Stimulated activated CD8-positive, alpha-beta memory T cell treated with anti-CD3 and anti-CD28 coated beads, Interleukin-12 subunit alpha, Interleukin-12 subunit beta, amount 100 ng/mL, for 4 hours (primary cell): ENCODE data around the gene C10orf67.
"Not testable (repeated sequence)": the region's sequence is repeated elsewhere in the genome, so short reads cannot be mapped to it uniquely, and the experiment has no call there.

ENCODE experiments used
- DNase-seq: peaks from one replicate; pipeline ENCODE4 v3.0.0-alpha.2; 2020; ENCODE audit warnings: low read depth

Gene C10orf67

DNA sequence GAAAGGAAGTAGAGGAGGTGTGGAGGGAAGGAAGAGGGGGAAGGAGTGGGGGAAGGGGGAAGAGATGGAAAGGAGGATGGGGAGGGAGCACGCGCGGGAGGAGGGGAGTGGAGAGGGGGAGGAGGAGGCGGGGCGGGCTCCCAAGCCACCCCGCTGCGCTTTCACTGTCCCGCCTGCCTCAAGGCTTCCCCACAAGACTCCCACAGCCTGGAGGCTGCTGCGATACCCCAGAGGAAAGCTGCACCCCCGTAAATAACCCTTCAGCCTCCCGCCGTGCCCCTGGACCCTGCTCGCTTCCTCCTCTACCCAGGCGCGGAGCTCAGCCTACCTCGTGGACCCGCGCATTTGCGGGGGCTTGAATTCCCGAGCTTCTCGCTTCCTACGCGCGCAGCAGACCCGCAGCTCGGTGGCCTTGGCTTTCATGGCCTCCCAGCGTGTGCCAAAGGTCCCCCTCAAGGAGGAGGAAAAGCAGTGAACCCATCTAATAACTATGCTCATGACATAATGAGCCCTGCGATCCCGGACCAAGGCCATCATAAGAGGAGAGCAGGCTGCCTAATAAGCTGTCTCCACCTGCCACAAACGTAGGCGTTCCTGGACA, at the start of gene C10orf67:
C10orf67 (minus strand) TSS at position 557 of the 601 bp plus-strand sequence; CDS start at position 534, 23 bp downstream.
- DNase-seq = no peak

DNA sequence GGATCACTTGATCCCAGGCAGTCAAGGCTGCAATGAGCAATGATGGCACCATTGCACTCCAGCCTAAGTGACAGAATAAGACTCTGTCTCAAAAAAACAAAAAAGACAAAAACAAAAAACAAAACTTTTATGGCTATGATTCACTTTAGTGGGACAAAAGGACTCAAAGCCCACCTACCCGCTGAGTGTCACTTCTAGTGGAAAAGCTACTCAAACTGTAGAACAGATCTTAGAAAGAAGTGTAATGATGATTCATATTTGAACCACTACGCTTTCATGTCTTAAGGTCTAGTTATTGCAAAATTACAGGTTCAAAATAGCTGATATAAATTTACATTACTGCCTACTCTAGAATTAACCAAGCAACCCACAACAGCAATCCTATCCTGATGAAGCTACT, 47.2 kb upstream of the C10orf67 start:
- DNase-seq = no peak

DNA sequence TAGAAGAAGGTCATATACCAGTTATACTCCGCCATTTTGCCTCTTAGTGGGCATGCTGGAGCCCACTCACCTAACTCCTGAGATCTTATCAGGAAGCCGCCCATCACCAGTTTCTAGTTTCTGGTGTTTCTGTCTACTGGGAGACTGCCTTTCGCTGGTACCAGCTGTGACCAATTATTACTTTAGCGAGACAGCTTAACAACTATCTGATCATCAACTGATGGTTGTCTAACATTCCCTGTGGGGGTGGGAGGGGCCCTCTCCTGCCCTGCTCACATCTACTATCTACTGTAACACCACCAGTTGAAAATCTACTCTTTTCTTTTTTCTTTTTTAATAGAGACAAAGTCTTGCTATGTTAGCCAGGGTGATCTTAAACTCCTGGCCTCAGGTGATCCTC, 46.2 kb upstream of the C10orf67 start:
- no peak for DNase-seq

DNA sequence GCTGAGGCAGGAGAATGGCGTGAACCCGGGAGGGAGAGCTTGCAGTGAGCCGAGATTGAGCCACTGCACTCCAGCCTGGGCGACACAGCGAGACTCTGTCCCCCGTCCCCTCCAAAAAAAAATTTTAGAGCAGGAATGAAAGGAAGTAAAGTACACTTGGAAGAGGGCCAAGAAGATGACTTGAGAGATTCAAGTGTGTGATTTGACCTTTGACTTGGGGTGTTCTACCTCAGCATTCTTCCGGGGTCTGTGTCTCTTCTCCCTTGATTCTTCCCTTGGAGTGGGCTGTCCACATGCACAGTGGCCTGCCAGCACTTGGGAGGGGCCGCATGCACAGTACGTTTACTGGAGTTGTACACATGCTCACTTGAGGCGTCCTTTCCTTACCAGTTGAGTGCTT, 45.8 kb upstream of the C10orf67 start:
- not testable (repeated sequence) for DNase-seq

DNA sequence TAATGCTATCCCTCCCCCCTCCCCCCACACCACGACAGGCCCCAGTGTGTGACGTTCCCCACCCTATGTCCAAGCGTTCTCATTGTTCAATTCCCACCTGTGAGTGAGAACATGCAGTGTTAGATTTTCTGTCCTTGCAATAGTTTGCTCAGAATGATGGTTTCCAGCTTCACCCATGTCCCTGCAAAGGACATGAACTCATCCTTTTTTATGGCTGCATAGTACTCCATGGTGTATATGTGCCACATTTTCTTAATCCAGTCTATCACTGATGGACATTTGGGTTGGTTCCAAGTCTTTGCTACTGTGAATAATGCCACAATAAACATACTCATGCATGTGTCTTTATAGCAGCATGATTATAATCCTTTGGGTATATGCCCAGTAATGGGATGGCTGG, 42.9 kb upstream of the C10orf67 start:
- not testable (repeated sequence) for DNase-seq

DNA sequence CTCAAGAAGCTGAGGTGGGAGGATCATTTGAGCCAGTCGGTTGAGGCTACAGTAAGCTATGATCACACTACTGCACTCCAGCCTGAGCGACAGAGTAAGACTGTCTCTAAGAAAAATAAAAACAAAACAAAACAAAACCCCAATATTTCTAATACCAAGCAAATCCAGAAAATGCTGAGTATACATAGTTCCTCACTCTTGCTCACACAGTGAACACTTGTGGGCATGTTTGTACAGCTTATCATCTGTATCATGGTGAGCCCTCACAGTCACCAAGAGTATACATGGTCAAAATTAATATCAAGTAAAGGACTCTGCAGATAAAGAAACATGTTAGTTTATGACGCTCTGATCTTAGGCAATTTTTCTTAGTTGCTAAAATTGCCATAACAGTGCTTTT, 41.5 kb upstream of the C10orf67 start:
- no peak for DNase-seq

DNA sequence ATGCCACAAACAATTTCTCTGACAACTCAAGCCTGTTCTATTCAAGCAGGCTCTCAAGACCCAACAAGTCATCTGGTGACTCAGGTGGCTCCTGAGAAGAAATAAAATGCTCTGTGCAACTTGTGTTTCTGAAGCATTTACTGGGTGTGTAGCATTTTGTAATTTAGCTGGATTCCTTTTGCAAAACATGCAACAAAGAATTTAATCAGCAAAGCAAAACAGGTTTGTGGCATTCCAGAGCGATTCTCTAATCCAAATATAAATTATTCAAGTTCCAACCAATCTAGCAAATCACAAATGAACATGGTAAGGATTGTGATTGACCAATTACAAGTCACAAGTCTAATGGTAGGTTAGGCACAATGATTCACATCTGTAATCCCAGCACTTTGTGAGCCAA, 39.8 kb upstream of the C10orf67 start:
- DNase-seq = no peak

DNA sequence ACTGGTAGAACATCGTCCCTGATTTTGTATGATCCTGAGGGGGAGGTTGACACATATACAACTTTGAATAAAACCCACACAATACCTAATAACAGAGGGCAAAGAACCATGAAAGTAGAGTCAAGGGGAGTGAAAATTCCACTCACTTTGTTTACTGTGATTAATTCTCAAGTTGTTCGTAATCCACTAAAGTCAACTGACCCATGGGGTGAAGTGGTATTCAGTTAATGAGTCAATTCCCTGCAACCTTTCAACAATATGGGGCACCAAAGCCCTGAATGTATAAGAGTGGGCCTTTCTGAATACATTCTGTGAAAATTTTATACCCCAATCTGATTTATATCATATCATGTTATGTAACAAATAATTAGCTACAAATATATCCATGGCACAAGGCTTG, 39.0 kb upstream of the C10orf67 start:
- no peak for DNase-seq

DNA sequence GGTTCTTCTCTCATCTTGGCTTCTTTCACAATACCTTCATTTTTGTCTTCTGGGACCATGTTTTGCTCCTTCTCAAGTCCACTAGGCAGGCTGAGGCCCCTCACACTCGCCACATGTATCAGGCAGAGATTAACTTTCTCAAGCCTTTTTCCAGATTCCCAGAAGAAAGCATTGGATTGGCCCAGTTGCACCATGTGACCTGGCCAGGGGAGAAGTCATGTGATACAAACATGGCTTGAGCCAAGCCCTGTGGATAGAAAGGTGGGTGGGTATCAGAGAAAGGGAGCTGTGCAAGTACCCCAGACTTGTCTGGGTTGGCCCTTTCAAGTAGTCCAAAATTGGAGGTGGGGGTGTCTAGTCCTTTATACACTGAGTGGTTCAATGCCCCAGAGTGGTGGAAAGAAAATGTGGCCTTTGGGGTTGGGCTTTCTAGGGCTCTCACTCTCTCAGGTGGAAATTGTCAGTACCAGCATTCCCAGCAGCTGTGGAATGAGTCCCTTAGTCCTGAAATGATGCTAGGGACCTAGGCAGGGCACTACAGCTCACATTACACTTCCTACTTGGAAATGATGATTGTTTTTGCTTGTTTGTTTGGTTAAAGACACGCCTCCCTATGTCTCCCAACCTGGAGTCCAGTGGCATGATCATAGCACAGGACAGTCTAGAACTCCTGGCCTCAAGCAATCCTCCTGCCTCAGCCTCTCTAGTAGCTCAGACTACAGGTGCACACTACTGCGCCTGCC, 36.9 kb upstream of the C10orf67 start:
- no peak for DNase-seq

DNA sequence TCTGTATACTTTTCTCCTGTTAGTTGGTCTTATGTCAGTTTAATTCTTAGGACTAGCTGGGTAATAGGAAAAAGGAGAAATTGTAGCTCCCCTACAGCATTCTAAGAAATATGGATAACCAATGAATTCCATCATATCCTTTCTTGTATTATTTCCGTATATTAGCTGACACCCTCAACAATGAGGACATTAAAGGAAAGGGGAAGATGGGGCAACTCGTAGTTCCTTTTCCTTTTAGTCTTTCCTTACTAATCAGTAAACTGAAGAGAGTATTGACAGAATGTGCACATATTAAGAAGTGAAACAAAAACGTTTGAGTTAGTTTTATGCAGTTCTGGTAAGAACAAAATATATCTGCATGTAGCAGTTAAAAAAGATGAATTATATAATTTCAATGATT, 35.1 kb upstream of the C10orf67 start:
- DNase-seq = no peak

DNA sequence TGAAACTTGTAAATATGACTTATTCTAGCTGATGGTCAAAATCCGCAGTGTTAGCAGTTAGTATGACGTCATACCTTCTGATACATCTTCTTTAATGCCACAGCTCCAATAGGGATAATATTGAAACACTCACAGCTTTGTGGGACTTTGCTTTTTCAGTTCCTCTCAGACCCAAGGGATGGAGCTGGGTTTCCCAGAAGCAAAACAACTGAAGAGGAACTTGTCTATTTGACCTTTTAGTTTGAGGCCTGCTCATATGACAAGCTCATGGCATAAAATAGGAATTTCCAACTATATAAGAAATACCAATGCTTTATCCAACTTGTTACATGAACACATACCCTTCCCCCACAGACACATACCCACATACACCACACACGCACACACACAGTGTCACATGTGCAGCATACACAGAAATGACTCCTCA, 31.6 kb upstream of the C10orf67 start:
- DNase-seq = no peak

DNA sequence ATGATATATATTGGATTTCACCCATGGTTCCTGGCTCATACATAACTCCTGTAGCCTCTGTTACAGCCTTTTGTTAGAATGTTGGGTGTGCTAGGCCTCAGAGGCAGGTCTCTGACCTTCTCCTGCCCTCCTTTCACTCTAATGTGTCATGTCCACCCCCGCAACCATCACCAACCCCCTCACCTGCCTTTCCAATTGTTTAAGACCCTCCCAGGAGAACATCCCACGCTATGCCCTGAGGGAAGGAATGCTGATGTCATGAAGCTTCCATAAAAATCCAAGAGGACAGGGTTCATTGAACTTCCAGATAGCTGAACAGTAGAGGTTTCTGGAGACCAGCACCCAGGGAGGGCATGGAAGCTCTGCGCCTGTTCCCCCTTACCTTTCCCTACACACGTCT, 30.8 kb upstream of the C10orf67 start:
- DNase-seq = no peak

DNA sequence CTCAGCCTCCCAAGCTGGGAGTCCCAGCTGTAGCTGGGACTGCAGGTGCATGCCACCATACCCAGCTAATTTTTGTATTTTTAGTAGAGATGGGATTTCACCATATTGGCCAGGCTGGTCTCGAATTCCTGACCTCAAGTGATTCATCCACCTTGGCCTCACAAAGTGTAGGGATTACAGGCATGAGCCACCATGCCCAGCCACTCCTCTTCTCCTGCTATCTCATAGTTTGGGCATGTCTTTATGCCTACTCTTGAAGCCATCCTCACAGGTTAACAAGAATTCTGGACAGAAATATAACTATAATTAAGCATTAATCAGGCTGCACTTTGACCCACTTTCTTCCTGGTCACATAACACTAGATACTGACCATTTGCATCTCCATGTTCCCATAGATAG, 28.6 kb upstream of the C10orf67 start:
- no peak for DNase-seq

DNA sequence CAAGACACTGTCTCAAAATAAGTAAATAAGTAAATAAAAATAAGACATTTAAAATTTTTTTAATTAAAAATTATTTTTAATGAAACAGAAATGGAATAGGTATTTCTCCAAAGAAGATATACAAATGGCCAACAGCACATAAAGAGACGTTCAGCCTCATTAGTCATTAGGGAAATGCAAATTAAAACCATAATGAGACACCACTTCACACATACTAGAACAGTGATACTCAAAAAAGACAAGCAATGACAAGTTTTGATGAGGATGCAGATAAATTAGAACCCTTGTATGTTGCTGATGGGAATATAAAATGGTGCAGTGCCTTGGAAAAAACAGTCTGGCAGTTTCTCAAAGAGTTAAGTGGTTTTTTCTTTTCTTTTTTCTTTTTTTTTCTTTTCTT, 26.5 kb upstream of the C10orf67 start:
- DNase-seq = no peak

DNA sequence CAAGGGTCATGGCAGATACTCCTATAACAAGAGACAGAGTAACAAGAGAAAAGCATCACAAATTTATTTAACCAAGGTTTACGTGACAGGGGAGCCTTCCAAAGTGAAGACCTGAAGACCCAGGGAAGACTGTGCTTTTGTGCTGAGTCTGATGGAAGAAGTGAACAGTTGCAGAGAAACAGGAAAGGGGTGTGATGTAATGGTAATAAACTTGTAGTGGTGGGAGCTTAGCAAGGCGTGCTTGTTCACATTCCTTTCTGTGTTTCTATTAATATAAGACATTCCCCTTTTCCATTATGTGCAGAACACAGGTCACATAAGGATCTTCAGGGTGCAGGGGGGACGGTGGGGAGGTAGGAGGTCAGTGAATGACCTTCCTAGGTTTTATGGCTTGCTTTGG, 25.5 kb upstream of the C10orf67 start:
- no peak for DNase-seq

DNA sequence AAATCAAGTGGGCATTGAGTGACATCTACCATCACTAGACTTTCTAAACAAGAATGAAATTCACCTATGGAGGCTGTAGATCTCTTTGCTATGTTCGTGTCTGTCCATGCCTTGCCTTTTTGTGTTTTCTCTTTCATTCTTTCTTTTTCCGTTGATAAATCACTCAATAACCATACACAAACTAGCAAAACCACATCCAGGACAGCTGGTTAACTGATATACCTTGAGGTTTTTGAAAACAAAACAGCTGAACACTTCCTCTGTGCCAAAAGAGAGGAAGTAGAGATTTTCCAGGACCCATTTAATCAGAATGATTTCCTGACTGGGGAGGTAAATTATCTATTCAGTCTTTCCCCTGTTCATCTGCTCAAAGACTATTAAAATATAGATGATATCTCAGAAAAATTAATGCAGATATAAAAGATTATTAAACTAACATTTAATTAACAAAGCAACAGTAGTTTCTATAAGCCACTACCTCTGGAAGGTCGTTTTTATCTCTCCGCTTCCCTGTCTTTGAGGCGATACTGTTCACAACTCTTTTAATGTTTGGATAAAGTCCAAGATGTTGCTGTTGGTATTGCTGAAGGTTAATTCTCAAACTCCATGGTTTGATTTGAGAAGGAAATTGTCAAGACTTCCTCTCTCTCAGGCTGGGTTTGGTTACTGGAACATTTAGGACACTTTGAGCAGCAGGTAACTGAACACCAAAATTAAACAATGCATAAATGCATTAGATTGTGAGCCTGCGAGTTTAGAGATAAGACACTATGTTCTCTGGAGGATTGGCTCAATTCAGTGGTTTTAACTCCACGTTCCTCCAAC, 24.4 kb upstream of the C10orf67 start:
- DNase-seq = no peak

DNA sequence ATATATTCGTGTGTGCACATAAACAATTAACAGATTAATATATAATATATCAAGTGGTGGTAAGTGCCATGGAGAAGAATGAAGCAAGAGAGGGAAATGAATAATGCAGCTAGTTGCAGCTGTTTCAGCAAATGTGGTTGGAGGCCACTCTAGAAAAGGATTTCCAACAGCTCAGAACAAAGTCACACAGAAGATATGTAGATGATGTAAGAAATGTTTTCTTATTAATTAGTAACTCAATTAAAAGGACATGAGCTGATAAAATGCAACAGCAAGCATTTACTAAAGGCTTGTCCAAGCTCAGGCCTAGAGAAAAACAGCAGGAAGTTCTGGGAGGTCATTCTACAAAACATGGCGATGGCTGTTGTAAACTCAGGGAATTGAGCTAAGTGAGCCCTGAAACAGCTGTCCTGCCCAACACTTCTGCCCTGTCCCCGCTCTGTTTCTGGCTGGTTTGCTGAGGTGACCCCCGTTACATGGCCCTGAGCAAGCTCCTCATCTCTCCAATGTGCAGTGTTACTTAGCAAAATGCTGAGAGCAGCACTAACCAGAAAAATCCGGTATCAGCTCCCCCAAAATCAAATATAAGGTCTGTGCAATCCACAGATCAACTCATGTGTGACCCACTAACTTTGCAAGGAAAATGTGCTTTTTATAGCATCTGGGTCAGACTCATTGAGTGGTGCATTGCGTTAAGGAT, 23.4 kb upstream of the C10orf67 start:
- no peak for DNase-seq

DNA sequence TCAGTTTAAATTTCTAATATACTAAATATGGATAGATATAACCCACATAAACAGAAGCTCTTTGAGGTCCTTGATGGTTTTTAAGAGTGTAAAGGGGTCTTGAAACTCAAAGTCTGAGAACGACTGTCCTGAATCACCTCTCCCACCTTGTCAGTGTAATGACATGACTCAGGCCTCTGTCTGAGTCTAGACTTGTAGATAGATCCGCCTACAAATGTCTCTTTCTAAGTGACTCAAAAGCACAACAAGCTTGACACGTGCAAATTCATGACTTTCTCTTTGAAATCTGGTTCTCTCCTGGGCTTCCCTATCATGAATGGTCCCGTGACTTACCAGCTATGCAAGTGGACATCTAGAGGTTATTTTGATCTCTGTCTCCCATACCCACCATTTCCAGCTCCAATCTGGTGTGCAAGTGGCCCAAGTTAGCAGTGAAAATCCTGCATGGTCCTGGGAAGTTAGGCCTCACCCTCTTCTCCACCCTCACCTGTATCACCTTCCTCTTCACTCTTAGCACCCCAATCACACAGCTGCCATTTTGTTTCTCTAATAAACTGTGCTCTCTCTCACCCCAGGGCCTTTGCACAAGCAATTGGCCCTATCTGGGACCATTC, 20.9 kb upstream of the C10orf67 start:
- not testable (repeated sequence) for DNase-seq

DNA sequence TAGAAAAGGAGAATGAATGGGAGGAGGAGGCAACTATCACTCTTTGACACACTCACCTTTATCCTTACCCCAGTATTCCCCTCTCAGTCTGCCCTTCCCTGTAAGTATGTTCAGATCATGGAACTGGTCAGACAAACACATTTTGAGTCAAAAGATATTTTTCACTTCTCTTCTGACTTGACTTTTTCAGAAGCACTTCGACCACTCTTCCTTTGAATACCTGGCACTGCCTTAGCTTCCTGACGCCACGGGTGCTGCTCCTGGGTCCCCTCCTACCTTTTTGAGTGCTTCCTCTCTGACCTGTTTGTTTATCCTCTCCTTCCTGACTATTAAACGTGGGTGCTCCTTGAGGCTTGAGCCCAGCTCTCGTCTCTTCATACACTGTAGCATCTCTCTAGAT, 19.8 kb upstream of the C10orf67 start:
- no peak for DNase-seq

DNA sequence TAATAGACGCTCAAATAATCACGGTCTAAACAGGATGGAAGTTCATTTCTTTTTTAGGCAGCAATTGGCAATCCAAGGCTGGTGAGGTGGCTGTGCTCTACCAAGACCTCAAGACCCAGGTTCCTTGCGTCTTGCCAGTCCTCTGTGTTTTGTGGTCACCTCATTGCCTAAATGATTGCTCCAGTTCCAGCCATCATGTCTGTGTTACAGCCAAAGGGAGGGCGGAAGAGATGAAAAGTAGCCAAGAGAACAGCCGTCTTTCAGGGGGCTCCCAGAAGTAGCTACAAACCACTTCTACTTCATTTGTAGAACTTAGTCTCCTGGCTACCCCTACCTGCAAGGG, 19.2 kb upstream of the C10orf67 start:
- DNase-seq = no peak

DNA sequence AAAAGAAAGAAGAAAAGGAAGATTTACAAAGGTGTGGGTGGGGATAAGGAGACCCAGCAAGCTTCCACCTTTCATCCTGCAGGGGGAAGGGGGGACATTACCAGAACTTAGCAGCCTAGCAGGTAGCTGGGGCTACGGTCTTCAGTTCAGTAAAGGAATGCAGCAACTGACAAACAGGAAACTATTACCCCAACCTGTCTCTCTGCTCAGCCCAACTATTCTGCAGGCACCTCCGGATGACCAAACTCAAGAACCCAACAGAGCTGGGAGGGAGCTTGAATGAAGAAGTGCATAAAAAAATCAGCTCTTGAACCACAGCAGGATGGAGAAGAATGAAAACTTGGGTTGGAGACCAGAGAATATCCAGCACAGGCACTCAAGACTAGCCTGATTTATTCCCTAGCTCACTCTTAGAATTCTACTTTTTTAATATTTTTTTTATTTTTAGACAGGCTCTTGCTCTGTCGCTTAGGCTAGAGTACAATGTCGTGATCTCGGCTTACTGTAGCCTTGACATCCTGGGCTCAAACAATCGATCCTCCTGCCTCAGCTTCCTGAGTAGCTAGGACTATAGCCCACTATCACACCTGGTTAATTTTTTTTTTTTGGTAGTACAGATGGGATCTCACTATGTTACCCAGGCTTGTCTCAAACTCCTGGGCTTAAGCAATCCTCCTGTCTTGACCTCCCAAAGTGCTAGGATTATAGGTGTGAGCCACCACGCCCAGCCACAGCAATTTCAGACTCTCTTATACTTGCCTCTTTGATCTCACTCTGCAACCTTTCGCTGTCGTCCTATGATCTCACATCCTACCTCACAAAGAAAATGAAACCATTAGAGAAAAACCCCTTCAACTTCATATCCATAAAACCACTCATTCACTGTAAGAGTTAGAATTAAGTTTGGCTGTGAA, 18.5 kb upstream of the C10orf67 start:
- no peak for DNase-seq
